ENCODE data around the gene KREMEN1. TPM values are rescaled to one million over a fixed set of nuclear protein-coding genes. Genes with fewer than 3 reads are reported as not detected.

KREMEN1 gene
- total and polyA plus RNA-seq, 12 donors, result 4.3 to 58.7 (median 27.8) TPM

DNA sequence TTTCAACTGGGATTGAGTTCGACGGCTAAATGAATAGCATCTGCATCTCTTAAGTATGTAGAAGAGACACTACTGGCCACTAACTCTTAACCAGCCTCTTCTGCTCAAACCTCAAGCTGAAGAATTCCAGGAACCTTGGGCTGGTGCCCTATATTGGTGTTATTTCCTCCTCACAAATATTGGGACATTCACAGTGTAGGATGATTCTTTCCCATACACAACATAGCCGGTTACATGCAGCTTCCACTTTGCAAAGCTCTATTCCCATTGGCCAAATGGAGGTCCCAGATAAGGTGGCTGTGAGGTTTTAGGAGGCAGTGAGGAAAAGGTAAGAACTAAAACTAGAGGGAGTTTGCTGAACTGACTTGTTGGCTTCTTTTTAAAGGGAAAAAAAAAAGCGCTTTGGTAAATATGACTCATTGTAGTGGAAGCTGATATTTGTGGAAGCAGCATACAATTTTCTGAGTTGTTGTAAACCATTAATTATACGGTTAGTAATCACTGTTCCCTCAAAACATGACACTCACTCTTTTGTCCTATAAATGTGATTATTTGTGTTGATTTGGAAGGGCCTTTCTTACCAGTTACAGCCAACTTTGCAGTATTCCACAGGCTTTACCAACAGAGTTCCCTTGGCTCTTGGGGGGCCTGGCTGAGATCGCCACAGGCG lies 28.8 kb upstream of the KREMEN1 start:
- intact Hi-C loops (cut with DNase I), result loop anchor here in 1 of 2 donors (5.0 kb wide), 1 partner anchor 192 kb away; no protein-coding TSS in a partner anchor

DNA sequence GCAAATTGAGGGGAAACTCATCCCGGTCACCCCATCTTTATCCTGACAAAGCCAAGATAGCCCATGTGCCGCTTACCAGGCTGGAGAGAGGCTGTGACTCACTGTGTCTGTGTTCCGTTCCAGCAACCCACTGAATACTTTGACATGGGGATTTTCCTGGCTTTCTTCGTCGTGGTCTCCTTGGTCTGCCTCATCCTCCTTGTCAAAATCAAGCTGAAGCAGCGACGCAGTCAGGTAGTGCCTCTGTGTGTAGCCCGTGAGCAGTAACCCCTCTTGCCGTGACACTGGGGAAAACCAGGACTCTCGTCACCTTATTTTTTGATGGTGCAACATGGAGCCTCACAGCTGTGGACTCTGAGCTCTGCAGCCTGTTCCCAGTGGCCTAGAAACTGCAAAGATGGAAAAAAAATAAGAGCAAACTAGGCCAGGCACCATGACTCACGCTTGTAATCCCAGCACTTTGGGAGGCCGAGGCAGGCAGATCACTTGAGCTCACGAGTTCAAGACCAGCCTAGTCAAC lies 28.1 kb upstream of the KREMEN1 start:
- Histone ChIP-seq H3K27me3 (no peaks in the 10 kb centered on the region), H3K36me3 (replicated peaks in 1 of 2) (peaks cover 0 to 36% of the 10 kb centered on the region in 2 donors), H3K27ac (peak overlapping the region; percentile 62 to 91 (median 82)), H3K9me3 (replicated peaks in 1 of 3) (no peaks in the 10 kb centered on the region), H3K4me1 (replicated peaks in 1 of 2) (peaks cover 19 to 38% of the 10 kb centered on the region in 2 donors), H3K4me3 (no peak overlapping the region)
- intact Hi-C loops (cut with DNase I), result loop anchor here in 1 of 2 donors (5.0 kb wide), 1 partner anchor 192 kb away; no protein-coding TSS in a partner anchor
- DNase-seq, result peak in 6 of 7 donors; percentile 69 to 76 (median 72)
- TF ChIP-seq, protein P1, sequence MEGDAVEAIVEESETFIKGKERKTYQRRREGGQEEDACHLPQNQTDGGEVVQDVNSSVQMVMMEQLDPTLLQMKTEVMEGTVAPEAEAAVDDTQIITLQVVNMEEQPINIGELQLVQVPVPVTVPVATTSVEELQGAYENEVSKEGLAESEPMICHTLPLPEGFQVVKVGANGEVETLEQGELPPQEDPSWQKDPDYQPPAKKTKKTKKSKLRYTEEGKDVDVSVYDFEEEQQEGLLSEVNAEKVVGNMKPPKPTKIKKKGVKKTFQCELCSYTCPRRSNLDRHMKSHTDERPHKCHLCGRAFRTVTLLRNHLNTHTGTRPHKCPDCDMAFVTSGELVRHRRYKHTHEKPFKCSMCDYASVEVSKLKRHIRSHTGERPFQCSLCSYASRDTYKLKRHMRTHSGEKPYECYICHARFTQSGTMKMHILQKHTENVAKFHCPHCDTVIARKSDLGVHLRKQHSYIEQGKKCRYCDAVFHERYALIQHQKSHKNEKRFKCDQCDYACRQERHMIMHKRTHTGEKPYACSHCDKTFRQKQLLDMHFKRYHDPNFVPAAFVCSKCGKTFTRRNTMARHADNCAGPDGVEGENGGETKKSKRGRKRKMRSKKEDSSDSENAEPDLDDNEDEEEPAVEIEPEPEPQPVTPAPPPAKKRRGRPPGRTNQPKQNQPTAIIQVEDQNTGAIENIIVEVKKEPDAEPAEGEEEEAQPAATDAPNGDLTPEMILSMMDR (IDR thresholded peaks at IDR 0.05), result no peak
- peak in 1 of 2 donors; percentile 47 for TF ChIP-seq POLR2A (IDR thresholded peaks at IDR 0.05)
- 37 to 49% (median 44%) methylated on average over 10 to 13 of the region's 13 CpGs for WGBS, 4 donors

More for the DNA sequence above, 28.8 kb upstream of the KREMEN1 start:
- Histone ChIP-seq H3K4me1 (replicated peaks in 1 of 2) (peaks cover 22 to 43% of the 10 kb centered on the region in 2 donors), H3K27me3 (no peaks in the 10 kb centered on the region), H3K27ac (peak overlapping the region; percentile 62 to 91 (median 82)), H3K9me3 (replicated peaks in 1 of 3) (no peaks in the 10 kb centered on the region), H3K4me3 (no peak overlapping the region), H3K36me3 (replicated peaks in 1 of 2) (peaks cover 0 to 30% of the 10 kb centered on the region in 2 donors)
- 61 to 71% (median 66%) methylated on average over 7 of the region's 7 CpGs for WGBS, 4 donors
- TF ChIP-seq, protein P1 (IDR thresholded peaks at IDR 0.05), result peak in 3 of 6 experiments; percentile 23 to 33 (median 27)
- TF ChIP-seq POLR2A (IDR thresholded peaks at IDR 0.05), result no peak
- DNase-seq, result no peak

DNA sequence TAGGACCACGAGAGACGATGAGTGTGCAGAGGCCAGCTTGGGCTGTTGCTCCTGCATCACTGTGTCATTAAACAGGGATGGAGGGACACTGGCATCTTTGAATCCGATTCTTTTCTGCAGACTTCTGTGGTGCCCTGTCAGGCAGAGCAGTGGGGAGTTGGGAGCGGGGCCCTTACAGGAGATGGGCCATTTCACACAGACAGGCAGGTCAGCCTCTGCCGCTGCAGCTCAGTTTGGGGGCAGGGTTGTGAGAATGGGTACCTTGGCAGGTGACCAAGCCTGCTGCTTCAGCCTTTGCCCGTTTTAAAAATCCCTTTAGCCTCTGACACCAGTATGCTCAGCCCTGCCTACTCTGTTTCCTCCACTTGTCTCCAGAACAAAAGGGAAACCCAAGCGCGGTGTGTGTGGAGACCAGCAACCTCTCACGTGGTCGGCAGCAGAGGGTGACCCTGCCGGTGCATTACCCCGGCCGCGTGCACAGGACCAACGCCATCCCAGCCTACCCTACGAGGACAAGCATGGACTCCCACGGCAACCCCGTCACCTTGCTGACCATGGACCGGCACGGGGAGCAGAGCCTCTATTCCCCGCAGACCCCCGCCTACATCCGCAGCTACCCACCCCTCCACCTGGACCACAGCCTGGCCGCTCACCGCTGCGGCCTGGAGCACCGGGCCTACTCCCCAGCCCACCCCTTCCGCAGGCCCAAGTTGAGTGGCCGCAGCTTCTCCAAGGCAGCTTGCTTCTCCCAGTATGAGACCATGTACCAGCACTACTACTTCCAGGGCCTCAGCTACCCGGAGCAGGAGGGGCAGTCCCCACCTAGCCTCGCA lies 23.8 kb upstream of the KREMEN1 start:
- DNase-seq, result no peak
- peaks cover 8 to 11% of the 10 kb centered on the region in 2 donors for H3K4me1 ChIP-seq (replicated peaks in 1 of 2)
- no peaks in the 10 kb centered on the region for H3K27me3 ChIP-seq
- no peak for TF ChIP-seq POLR2A (IDR thresholded peaks at IDR 0.05)
- TF ChIP-seq, protein P1 (IDR thresholded peaks at IDR 0.05), result no peak
- peaks cover 0 to 46% of the 10 kb centered on the region in 2 donors for H3K36me3 ChIP-seq (replicated peaks in 1 of 2)
- intact Hi-C loops (cut with DNase I), result no loop called here
- no peaks in the 10 kb centered on the region for H3K9me3 ChIP-seq (replicated peaks in 1 of 3)
- WGBS, 4 donors, result 92 to 96% (median 93%) methylated on average over 24 to 31 of the region's 31 CpGs
- H3K4me3 ChIP-seq, result no peak overlapping the region
- H3K27ac ChIP-seq, result no peak overlapping the region
